B cell (primary cell): Measurements from ENCODE around the gene TFEB. TPM values are rescaled to one million over a fixed set of nuclear protein-coding genes. Genes with fewer than 3 reads are reported as not detected.

Source experiments
- ATAC-seq: fragments of 200-7000 bp; cut with Tn5 transposase; one replicate; pipeline ENCODE4 v1.10.0; 2021; ENCODE audit warnings: low read depth, mild to moderate bottlenecking, moderate number of reproducible peaks, moderate library complexity
- CTCF ChIA-PET: fragments of 350-600 bp; sonication (Branson Sonifier 250); formaldehyde crosslinking; loops from one replicate; lab custom pipeline; 2021; ENCODE audit warnings: antibody characterized with exemption, inconsistent platforms; lab: Charles Lee
- POLR2A ChIA-PET: fragments of 350-600 bp; sonication (Branson Sonifier 250); formaldehyde crosslinking; loops from one replicate; lab custom pipeline; 2021; ENCODE audit warnings: antibody characterized with exemption; lab: Charles Lee
- DNase-seq: peaks from one replicate; pipeline ENCODE4 v3.0.0; 2013
- H2AFZ ChIP-seq: 2 replicates; pipeline ENCODE4 v1.6.1; 2012; ENCODE audit warnings: mild to moderate bottlenecking, low read depth, low read length; ENCODE audit not compliant: insufficient read depth, poor library complexity, severe bottlenecking
- H3K27ac ChIP-seq, 2 donors: 1 replicate in 1 of 2; 2 replicates in 1 of 2; pipeline ENCODE4 v1.5.1; 2012 to 2013; ENCODE audit warnings: low read length in 2 of 2, mild to moderate bottlenecking in 2 of 2, moderate library complexity in 1 of 2
- H3K27me3 ChIP-seq, 4 experiments: fragments of 200-600 bp in 1 of 4; sonication (generic) in 1 of 4; replicated peaks in 1 of 4; 1 replicate in 2 of 4; 2 replicates in 2 of 4; pipeline versions ENCODE4 v1.6.1 to v1.7.0; 2013 to 2016; ENCODE audit warnings: low read length in 3 of 4, mild to moderate bottlenecking in 2 of 4, mixed read lengths in 1 of 4, moderate library complexity in 1 of 4; ENCODE audit not compliant: insufficient read depth in 4 of 4, control insufficient read depth in 3 of 4; ENCODE audit errors: control extremely low read depth in 1 of 4
- H3K36me3 ChIP-seq, 2 experiments: replicated peaks in 1 of 2; 1 replicate in 1 of 2; 2 replicates in 1 of 2; pipeline versions ENCODE4 v1.6.1 to v1.7.1; 2013; ENCODE audit warnings: low read length in 1 of 2; ENCODE audit not compliant: insufficient read depth in 2 of 2, control insufficient read depth in 1 of 2; ENCODE audit errors: control extremely low read depth in 1 of 2, extremely low read depth in 1 of 2
- H3K4me1 ChIP-seq, 2 donors: fragments of 200-600 bp in 1 of 2; sonication (generic) in 1 of 2; 1 replicate in 1 of 2; 2 replicates in 1 of 2; pipeline versions ENCODE4 v1.5.1 to v1.6.1; 2013 to 2017; ENCODE audit warnings: low read length in 2 of 2; ENCODE audit not compliant: control insufficient read depth in 2 of 2, insufficient read depth in 2 of 2
- H3K4me2 ChIP-seq: replicated peaks from 2 replicates; pipeline ENCODE3; 2012; ENCODE audit warnings: mild to moderate bottlenecking, low read depth, low read length; ENCODE audit not compliant: poor library complexity, severe bottlenecking
- H3K4me3 ChIP-seq, 5 experiments: fragments of 200-600 bp in 1 of 5; sonication (generic) in 1 of 5; 1 replicate in 3 of 5; 2 replicates in 2 of 5; pipeline versions ENCODE4 v1.5.1 to v1.7.0; 2011 to 2016; ENCODE audit warnings: low read length in 4 of 5, mild to moderate bottlenecking in 4 of 5, low read depth in 2 of 5, control low read depth in 1 of 5, moderate library complexity in 1 of 5; ENCODE audit not compliant: insufficient read depth in 1 of 5; ENCODE audit errors: control extremely low read depth in 1 of 5, extremely low read depth in 1 of 5
- H3K79me2 ChIP-seq: fragments of 200-600 bp; sonication (generic); one replicate; pipeline ENCODE4 v1.6.0; 2016; ENCODE audit warnings: low read length; ENCODE audit not compliant: control insufficient read depth, insufficient read depth
- H3K9ac ChIP-seq: fragments of 200-600 bp; sonication (generic); 2 replicates; pipeline ENCODE4 v1.6.1; 2017; ENCODE audit warnings: mild to moderate bottlenecking, low read length, moderate library complexity
- H3K9me3 ChIP-seq, 3 donors: one replicate each; pipeline versions ENCODE4 v1.6.1 to v1.7.1; 2013; ENCODE audit warnings: low read length in 2 of 3; ENCODE audit not compliant: control insufficient read depth in 2 of 3, insufficient read depth in 1 of 3; ENCODE audit errors: control extremely low read depth in 1 of 3
- H4K20me1 ChIP-seq: 2 replicates; pipeline ENCODE4 v1.6.0; 2012; ENCODE audit warnings: mild to moderate bottlenecking, low read length; ENCODE audit not compliant: insufficient read depth, control insufficient read depth, poor library complexity, severe bottlenecking
- H3K27ac Mint-ChIP-seq: one replicate; pipeline ENCODE4 v1.8.0; 2021; ENCODE audit warnings: mixed read lengths
- H3K27me3 Mint-ChIP-seq: one replicate; pipeline ENCODE4 v1.8.0; 2021; ENCODE audit warnings: mixed read lengths
- H3K4me1 Mint-ChIP-seq: one replicate; pipeline ENCODE4 v1.8.0; 2021; ENCODE audit warnings: mixed read lengths
- H3K4me3 Mint-ChIP-seq: one replicate; pipeline ENCODE4 v1.8.0; 2021; ENCODE audit warnings: mixed read lengths
- H3K9me3 Mint-ChIP-seq: one replicate; pipeline ENCODE4 v1.8.0; 2022; ENCODE audit warnings: mixed read lengths; ENCODE audit not compliant: insufficient read depth
- EZH2 ChIP-seq: IDR thresholded peaks from 2 replicates; pipeline ENCODE4 v1.6.1; 2012; ENCODE audit warnings: borderline replicate concordance, low read depth, mild to moderate bottlenecking, moderate library complexity, low read length; ENCODE audit not compliant: insufficient read depth, poor library complexity, severe bottlenecking
- WGBS: methylation state at CpG from one replicate; pipeline ENCODE4 v1.1.5; 2013; ENCODE audit warnings: missing lambda C conversion rate; ENCODE audit not compliant: insufficient coverage; 5-methylcytosine and 5-hydroxymethylcytosine counted together
- intact Hi-C: fragments of 100-400 bp; cut with micrococcal nuclease; formaldehyde crosslinking; loops from one replicate; pipeline ENCODE4 v1.10.0; 2022
- polyA plus RNA-seq: library from polyadenylated mRNA; depleted of rRNA; stranded (reverse); fragments of >200 nt; gene quantifications from 2 replicates; pipeline ENCODE4 v1.2.3, GENCODE V29; 2012
- total RNA-seq, 2 donors: library from RNA; stranded (reverse); fragments of 120-200 nt in 1 of 2; gene quantifications; 1 replicate in 1 of 2; 2 replicates in 1 of 2; pipeline versions ENCODE4 v1.2.3 to v1.2.4, GENCODE V29; 2013 to 2022
- TF ChIP-seq, protein P1 (sequence below): fragments of 200-600 bp; IDR thresholded peaks from one replicate; pipeline ENCODE4 v1.8.0; 2022; ENCODE audit warnings: antibody characterized with exemption, mild to moderate bottlenecking

TFEB gene
- total and polyA plus RNA-seq, 2 donors (not counting 1 experiment from before 2014, with no cell fraction given): 113 to 148 TPM

DNA sequence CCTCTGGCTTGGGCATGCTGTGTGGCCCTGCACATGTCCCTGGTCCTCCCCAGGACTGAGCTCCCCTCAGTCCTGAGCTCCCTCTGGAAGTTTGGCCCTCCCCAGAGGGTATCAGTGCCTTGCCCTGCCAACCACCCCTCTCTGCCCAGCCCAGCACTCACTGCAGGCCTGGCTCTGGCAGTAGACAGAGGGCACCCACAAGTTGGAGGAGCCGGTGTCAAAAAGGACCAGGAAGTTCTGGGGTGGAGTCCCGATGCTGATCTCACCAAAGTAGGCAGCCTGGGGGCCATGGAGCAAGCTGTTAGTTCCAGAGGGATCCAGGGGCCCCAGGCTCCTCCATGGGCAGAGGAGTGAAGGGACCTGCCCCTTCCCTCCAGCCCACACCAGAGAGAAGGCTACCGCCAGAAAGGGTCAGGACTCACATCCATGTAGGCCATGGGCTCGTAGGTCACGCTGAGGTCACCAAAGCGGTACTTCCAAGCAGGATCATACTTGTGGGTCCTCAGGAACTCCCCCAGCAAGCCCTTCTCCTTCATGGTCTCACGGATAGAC is 8.9 kb upstream of the TFEB start:
- H3K4me1 Mint-ChIP-seq: no peaks in the 10 kb centered on the region
- TF ChIP-seq EZH2: no peak
- TF ChIP-seq, protein P1, sequence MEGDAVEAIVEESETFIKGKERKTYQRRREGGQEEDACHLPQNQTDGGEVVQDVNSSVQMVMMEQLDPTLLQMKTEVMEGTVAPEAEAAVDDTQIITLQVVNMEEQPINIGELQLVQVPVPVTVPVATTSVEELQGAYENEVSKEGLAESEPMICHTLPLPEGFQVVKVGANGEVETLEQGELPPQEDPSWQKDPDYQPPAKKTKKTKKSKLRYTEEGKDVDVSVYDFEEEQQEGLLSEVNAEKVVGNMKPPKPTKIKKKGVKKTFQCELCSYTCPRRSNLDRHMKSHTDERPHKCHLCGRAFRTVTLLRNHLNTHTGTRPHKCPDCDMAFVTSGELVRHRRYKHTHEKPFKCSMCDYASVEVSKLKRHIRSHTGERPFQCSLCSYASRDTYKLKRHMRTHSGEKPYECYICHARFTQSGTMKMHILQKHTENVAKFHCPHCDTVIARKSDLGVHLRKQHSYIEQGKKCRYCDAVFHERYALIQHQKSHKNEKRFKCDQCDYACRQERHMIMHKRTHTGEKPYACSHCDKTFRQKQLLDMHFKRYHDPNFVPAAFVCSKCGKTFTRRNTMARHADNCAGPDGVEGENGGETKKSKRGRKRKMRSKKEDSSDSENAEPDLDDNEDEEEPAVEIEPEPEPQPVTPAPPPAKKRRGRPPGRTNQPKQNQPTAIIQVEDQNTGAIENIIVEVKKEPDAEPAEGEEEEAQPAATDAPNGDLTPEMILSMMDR: no peak
- intact Hi-C loops: no loop called here
- no peak overlapping the region for H3K27ac ChIP-seq
- H3K4me1 ChIP-seq: no peaks in the 10 kb centered on the region
- no peak overlapping the region for H3K9ac ChIP-seq
- H3K9me3 Mint-ChIP-seq: no peaks in the 10 kb centered on the region
- WGBS: 92% methylated on average over 7 of the region's 7 CpGs
- H3K4me3 Mint-ChIP-seq: no peak overlapping the region
- no peaks in the 10 kb centered on the region for H3K27me3 ChIP-seq
- no peaks in the 10 kb centered on the region for H3K9me3 ChIP-seq
- H3K4me3 ChIP-seq: no peak overlapping the region
- no peak overlapping the region for H2AFZ ChIP-seq
- H3K4me2 ChIP-seq: no peak overlapping the region
- no peaks in the 10 kb centered on the region for H3K79me2 ChIP-seq
- no peak for ATAC-seq
- ChIA-PET POLR2A (no interaction called here), CTCF (no interaction called here)
- no peaks in the 10 kb centered on the region for H3K27me3 Mint-ChIP-seq
- no peaks in the 10 kb centered on the region for H3K36me3 ChIP-seq
- no peaks in the 10 kb centered on the region for H4K20me1 ChIP-seq
- H3K27ac Mint-ChIP-seq: no peak overlapping the region
- no peak for DNase-seq

DNA sequence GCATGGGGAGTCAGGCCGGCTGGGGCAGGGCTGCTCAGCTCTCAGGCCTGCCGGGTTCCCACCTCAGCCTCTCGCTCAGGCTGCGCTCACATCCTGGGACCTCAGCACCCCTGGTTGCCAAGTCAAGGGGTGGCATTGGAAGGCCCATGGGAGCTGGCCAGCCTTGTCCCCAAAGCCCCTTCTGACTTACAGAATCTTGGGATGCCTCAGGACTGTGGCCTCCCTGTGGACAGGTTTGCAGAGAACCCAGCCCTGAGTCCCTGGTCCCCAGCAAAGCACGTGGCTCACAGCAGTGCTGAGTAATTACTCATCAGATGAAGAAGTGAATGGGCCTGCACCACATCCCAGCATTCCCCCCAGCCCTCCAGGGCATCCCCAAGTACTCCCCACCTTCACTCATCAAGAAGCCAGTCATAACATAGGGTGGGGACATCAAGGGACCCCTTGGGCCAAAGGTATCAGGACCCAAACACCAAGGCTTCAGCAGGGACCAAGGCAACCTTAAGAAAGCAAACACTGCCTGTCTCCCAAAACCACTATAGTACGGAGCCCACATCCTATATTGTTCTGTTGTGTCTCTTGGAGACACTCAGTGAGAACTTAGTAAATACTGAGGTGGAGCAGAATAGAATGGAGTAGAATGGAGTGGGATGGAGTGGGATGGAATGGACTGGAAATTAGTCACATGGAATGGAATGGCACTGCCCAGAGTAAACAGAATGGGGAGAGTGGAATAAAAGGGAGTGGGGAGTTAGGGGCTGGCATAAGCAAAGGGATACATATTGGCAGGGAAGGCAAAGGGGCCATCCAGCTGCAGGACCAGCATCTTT is 8.2 kb upstream of the TFEB start:
- H3K4me3 Mint-ChIP-seq: no peak overlapping the region
- POLR2A ChIA-PET: no interaction called here

More for the DNA sequence above, 8.2 kb upstream of the TFEB start:
- Histone ChIP-seq H4K20me1 (no peaks in the 10 kb centered on the region), H3K4me1 (no peaks in the 10 kb centered on the region), H3K27ac (no peak overlapping the region), H3K9ac (no peak overlapping the region), H3K4me3 (no peak overlapping the region), H3K27me3 (no peaks in the 10 kb centered on the region), H3K4me2 (no peak overlapping the region), H3K9me3 (no peaks in the 10 kb centered on the region), H2AFZ (no peak overlapping the region), H3K36me3 (no peaks in the 10 kb centered on the region), H3K79me2 (no peaks in the 10 kb centered on the region)
- no peak for ATAC-seq
- Mint-ChIP-seq H3K4me1 (no peaks in the 10 kb centered on the region), H3K27me3 (no peaks in the 10 kb centered on the region), H3K27ac (no peak overlapping the region), H3K9me3 (no peaks in the 10 kb centered on the region)
- no peak for DNase-seq
- intact Hi-C loops: no loop called here
- CTCF ChIA-PET: no interaction called here
- TF ChIP-seq EZH2: no peak
- TF ChIP-seq, protein P1: no peak
- WGBS: 88% methylated on average over 5 of the region's 6 CpGs
